ENCODE results near the gene THAP3.
"Not testable (repeated sequence)": the region's sequence is repeated elsewhere in the genome, so short reads cannot be mapped to it uniquely, and the experiment has no call there.

THAP3 gene

GRCh38 chr1:6635910-6636760 is 11.5 kb downstream of the THAP3 start:
- DNase-seq = no peak

DNA sequence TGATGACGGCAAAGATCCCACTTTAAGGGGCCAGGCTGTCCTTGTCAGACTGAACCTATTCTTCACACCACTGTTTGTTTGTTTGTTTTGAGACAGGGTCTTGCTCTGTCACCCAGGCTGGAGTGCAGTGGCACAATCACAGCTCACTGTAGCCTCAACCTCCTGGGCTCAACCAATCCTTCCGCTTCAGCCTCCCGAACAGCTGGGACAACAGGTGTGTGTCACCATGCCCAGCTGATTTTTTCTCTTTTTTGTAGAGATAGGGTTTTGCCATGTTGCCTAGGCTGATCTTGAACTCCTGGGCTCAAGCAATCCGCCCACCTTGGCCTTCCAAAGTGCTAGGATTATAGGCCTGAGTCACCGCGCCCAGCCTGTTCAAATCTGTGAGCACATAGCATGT is 12.1 kb downstream of the THAP3 start:
- not testable (repeated sequence) for DNase-seq

- no peak for DNase-seq
Observed at GRCh38 chr1:6637770-6638169, 13.1 kb downstream of the THAP3 start.

GRCh38 chr1:6638226-6638625 is 13.6 kb downstream of the THAP3 start:
- no peak for DNase-seq

- not testable (repeated sequence) for DNase-seq
Observed at GRCh38 chr1:6640867-6641266, 16.2 kb downstream of the THAP3 start.

- no peak for DNase-seq
Observed at GRCh38 chr1:6645018-6645417, 20.4 kb downstream of the THAP3 start.

- DNase-seq = peak; percentile 25
Observed at GRCh38 chr1:6646499-6647148, 22.0 kb downstream of the THAP3 start.

DNA sequence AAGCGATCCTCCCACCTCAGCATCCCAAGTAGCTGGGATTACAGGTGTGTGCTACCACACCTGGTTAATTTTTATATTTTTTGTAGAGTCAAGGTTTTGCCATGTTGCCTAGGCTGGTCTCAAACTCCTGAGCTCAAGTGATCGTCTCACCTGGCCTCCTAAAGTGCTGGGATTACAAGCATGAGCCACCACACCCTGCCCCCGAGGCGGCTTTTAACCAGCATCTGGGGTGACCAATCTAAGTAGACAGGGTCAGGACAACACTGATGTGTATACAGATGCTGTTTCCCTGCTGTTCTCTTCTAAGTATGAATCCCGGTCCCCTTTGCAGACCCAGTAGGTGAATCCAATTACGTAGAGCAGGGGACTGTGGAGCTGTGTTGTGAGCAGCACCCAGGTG is 23.9 kb downstream of the THAP3 start:
- DNase-seq = no peak

GRCh38 chr1:6651909-6652308 is 27.2 kb downstream of the THAP3 start:
- DNase-seq = no peak

DNA sequence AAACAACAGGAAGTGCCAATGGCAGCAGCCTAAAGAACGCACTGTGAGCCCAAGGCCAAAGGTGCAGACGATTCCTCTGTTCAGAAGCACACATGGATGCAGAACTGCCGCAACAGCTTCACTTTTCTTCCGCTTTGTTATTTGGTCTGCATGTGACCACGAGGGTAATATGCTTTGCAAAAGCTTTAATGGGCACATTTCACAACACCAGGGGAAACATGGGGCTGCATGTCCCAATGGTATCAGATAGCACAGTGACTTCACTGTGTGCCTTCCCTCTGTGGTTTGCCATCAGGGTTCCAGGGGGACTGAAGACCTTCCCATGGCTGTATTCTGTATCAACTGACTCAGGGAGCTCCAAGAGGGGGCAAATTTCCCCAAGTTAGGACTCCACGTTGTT is 28.3 kb downstream of the THAP3 start:
- DNase-seq = no peak

DNA sequence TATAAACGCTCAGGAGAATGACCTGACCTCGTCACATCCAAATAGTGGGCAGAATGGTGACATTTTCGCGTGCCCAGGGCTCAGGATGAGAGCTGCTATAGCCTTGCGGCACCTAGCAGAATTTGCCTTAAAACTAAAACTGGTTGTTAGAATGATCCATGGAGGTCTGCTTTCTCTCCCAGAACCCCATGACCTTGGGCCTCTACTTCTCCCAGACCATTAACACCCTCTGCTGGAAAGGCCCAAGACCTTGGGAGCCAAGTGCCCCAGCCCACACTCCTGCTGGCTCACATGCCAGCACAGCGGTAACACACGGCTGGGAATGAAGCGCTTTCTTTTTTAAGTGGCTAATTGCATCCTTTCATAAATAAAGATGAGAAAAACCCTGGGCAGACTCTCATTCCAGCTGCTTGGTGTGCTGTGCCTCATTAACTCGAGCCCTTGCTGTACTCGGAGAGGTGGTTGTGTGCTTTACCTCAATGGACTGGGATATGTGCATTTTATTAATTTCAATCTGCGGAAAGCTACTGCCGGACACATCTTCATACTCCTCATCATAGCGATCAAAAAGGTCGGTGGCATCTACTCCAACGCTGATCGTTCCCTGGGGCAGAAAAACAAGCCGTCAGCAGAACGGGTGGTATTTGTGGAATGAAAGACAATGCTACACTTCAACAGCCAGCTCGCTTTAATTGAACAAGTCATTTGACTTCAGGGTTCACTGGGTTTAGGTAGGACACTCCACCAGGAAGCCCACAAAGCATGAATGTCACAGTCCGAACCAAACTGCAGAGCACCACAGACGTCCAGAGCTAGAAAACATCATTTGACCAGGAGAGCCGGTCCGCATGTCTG is 29.0 kb downstream of the THAP3 start:
- no peak for DNase-seq

- DNase-seq = no peak
Observed at GRCh38 chr1:6657138-6657537, 32.5 kb downstream of the THAP3 start.

- no peak for DNase-seq
Observed at GRCh38 chr1:6658359-6659060, 33.8 kb downstream of the THAP3 start.

- no peak for DNase-seq
Observed at GRCh38 chr1:6660415-6661049, 35.9 kb downstream of the THAP3 start.

DNA sequence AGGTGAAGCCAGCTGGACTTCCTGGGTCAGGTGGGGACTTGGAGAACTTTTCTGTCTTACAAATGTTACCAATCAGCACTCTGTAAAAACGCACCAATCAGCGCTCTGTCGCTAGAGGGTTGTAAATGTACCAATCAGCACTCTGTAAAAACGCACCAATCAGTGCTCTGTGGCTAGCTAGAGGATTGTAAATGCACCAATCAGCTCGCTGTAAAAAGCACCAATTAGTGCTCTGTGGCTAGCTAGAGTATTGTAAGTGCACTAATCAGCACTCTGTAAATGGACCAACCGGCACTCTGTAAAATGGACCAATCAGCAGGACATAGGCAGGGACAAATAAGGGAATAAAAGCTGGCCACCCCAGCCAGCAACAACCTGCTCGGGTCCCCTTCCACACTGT is 37.8 kb downstream of the THAP3 start:
- not testable (repeated sequence) for DNase-seq

DNA sequence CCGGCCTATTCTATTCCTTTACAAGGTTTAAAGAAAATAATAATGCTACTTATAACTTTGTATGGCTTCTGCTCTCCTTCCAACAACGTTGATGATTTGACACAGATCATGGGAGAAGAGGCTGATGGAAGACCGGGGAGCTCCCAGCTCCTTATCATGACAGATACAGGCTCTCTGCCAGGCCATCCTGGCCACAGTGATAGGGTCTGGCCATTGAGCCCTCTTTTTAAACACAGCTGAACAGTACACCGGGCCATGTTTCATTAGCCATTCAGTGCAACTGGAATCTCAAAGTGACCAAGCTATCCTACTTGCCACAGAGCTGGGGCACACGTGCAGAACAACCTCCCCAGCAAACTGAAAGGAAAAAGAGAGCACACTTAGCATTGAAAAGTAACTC is 42.0 kb downstream of the THAP3 start:
- DNase-seq = no peak

GRCh38 chr1:6667139-6667538 is 42.5 kb downstream of the THAP3 start:
- DNase-seq = no peak

- DNase-seq = no peak
Observed at GRCh38 chr1:6668503-6668902, 43.8 kb downstream of the THAP3 start.

GRCh38 chr1:6672558-6672957 is 47.9 kb downstream of the THAP3 start:
- no peak for DNase-seq

GRCh38 chr1:6673816-6674398 is 49.2 kb downstream of the THAP3 start:
- no peak for DNase-seq

DNA sequence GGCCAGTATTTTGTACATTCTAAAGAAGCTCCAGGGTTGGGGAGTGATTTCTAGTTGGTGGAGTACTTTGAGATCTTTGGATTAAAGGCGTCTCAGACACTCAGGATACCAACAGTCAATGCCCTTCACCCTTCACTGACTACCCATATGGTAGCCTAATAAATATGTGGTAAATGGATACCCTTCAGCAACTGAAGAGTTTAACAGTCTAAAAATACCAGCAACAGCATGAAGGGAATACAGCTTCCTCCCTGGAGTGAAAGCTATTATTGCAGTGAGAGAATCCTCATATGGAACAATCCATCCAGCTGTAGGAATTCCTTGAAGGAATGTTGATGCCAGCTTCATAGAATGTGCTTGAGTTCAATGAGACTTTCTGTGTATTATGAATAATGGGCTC is 50.1 kb downstream of the THAP3 start:
- DNase-seq = no peak

DNA sequence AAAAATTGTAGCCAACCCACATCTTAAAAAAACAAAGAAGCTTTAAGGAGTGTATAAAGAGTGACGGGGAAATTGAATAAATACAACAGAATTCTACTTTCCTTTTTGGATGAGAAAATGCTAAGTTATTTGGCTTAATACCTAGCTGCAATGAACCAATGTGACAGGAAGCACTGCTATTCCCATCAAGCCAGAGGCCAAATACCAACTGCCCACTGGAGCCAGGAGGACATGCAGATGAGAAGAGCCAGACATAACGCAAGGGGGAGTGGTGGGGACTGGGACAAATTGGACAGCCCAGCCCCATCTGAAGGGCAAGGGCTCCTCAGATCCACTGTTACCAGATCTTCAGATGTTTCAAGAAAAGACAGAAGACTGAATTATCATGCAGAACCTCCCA is 51.3 kb downstream of the THAP3 start:
- DNase-seq = no peak
